ENCODE measurements around the gene ZNF654. TPM values are rescaled to one million over a fixed set of nuclear protein-coding genes. Genes with fewer than 3 reads are reported as not detected.

ZNF654 gene
- total and polyA plus RNA-seq, 2 experiments from 2014 or later = 14.3 to 15.8 TPM

GRCh38 chr3:88150371-88150770, 91.3 kb downstream of the ZNF654 start:
- 1 to 2% methylated on average over 8 of the region's 8 CpGs for WGBS, 2 experiments (ENCODE audit: low coverage in 1 of 2, low lambda C conversion rate in 2 of 2, missing lambda C conversion rate in 2 of 2)

DNA sequence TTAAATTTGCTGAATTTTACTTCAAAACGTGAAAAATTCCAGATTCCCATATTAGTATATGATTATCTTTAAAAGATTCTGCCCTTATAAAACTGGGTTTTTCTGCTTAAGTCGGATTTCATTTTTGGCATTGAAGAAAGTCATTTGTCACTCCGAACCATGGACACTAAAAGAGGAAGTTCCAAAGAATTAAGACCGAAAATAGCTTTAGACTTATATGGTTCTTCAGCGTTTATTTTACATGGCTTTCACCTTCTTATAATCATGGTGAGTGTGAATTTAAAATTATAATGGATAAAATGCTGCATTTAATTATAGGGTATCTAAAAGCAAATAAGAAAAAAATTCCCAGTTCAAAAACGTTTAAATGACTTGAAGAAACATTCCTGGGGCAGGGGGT, 91.8 kb downstream of the ZNF654 start:
- peaks cover 12% of the 10 kb centered on the region; the same call in 1 of the 2 replicates for H3F3A ChIP-seq (ENCODE audit: insufficient read depth)
- TF ChIP-seq EZH2phosphoT487 (IDR thresholded peaks at IDR 0.05; ENCODE audit: insufficient read depth, low read depth) = no peak
- TF ChIP-seq EZH2 (IDR thresholded peaks at IDR 0.05; ENCODE audit: insufficient read depth, poor library complexity, severe bottlenecking) = no peak
- peak overlapping the region; percentile 96 for H3K9ac ChIP-seq
- no peaks in the 10 kb centered on the region for H4K20me1 ChIP-seq (ENCODE audit: insufficient read depth)
- H3K27ac ChIP-seq = peak overlapping the region; percentile 86
- H3K9me2 ChIP-seq (ENCODE audit: insufficient read depth) = no peaks in the 10 kb centered on the region
- peaks cover 15% of the 10 kb centered on the region; the same call in 1 of the 2 replicates for H3K36me3 ChIP-seq (ENCODE audit: low read depth)
- peak overlapping the region; percentile 97 for H2AFZ ChIP-seq
- H3K4me2 ChIP-seq (ENCODE audit: unreplicated experiment) = peak overlapping the region; percentile 100
- peaks cover 13% of the 10 kb centered on the region for H3K4me1 ChIP-seq (ENCODE audit: insufficient read depth)
- peaks cover 74% of the 10 kb centered on the region for H3K79me2 ChIP-seq (ENCODE audit: insufficient read depth)
- 2% methylated on average over 6 of the region's 6 CpGs for WGBS, 2 experiments (ENCODE audit: low coverage in 1 of 2, low lambda C conversion rate in 2 of 2, missing lambda C conversion rate in 2 of 2)
- peak overlapping the region; percentile 99 for H3K4me3 ChIP-seq
- DNase-seq = peak; percentile 16
- no peaks in the 10 kb centered on the region for H3K27me3 ChIP-seq (replicated peaks; ENCODE audit: insufficient read depth)
- in situ Hi-C loops (cut with MboI) = no loop called here
- no peaks in the 10 kb centered on the region for H3K9me3 ChIP-seq (ENCODE audit: low read depth)

More at GRCh38 chr3:88150371-88150770, 91.3 kb downstream of the ZNF654 start:
- no peaks in the 10 kb centered on the region for H3K27me3 ChIP-seq (replicated peaks; ENCODE audit: insufficient read depth)
- in situ Hi-C loops (cut with MboI) = no loop called here
- no peak for TF ChIP-seq EZH2 (IDR thresholded peaks at IDR 0.05; ENCODE audit: insufficient read depth, poor library complexity, severe bottlenecking)
- TF ChIP-seq EZH2phosphoT487 (IDR thresholded peaks at IDR 0.05; ENCODE audit: insufficient read depth, low read depth) = no peak
- peaks cover 13% of the 10 kb centered on the region for H3K4me1 ChIP-seq (ENCODE audit: insufficient read depth)
- H2AFZ ChIP-seq = peak overlapping the region; percentile 97
- peak overlapping the region; percentile 96 for H3K9ac ChIP-seq
- peak overlapping the region; percentile 99 for H3K4me3 ChIP-seq
- peak; percentile 66 for DNase-seq
- H4K20me1 ChIP-seq (ENCODE audit: insufficient read depth) = no peaks in the 10 kb centered on the region
- H3F3A ChIP-seq (ENCODE audit: insufficient read depth) = peaks cover 12% of the 10 kb centered on the region; the same call in 1 of the 2 replicates
- H3K27ac ChIP-seq = peak overlapping the region; percentile 86
- H3K36me3 ChIP-seq (ENCODE audit: low read depth) = peaks cover 11% of the 10 kb centered on the region; the same call in 1 of the 2 replicates
- H3K9me3 ChIP-seq (ENCODE audit: low read depth) = no peaks in the 10 kb centered on the region
- peaks cover 70% of the 10 kb centered on the region for H3K79me2 ChIP-seq (ENCODE audit: insufficient read depth)
- peak overlapping the region; percentile 100 for H3K4me2 ChIP-seq (ENCODE audit: unreplicated experiment)
- no peaks in the 10 kb centered on the region for H3K9me2 ChIP-seq (ENCODE audit: insufficient read depth)

DNA sequence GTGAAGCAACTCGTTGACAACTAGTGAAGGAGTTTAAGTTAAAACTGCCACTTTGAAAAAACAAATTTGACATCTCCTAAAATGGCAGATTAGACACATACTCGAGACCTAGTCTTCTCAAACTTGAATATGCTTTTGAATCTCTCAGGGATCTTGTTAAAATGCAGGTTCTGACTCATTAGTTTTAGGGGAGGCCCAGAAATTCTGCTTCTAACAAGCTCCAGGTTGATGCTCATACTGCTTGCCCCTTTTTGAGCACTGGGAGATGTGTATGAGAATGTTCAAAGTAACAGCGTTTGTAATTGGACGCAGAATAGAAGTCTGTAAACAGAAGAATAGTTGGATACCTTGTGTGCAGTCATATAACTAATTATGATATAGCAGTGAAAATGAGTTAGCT, 92.3 kb downstream of the ZNF654 start:
- Histone ChIP-seq H3K9ac (peak overlapping the region; percentile 96), H4K20me1 (ENCODE audit: insufficient read depth) (no peaks in the 10 kb centered on the region), H3K4me2 (ENCODE audit: unreplicated experiment) (peak overlapping the region; percentile 100), H3K4me1 (ENCODE audit: insufficient read depth) (peaks cover 13% of the 10 kb centered on the region), H3K4me3 (peak overlapping the region; percentile 99), H3F3A (ENCODE audit: insufficient read depth) (peaks cover 10% of the 10 kb centered on the region; the same call in 1 of the 2 replicates), H3K9me2 (ENCODE audit: insufficient read depth) (no peaks in the 10 kb centered on the region), H3K79me2 (ENCODE audit: insufficient read depth) (peaks cover 80% of the 10 kb centered on the region), H3K27me3 (replicated peaks; ENCODE audit: insufficient read depth) (no peaks in the 10 kb centered on the region), H2AFZ (no peak overlapping the region), H3K9me3 (ENCODE audit: low read depth) (no peaks in the 10 kb centered on the region), H3K36me3 (ENCODE audit: low read depth) (peaks cover 21% of the 10 kb centered on the region), H3K27ac (0 out of 2 replicates have a peak overlapping the region, but pooled peaks have one; percentile 5)
- in situ Hi-C loops (cut with MboI) = no loop called here
- TF ChIP-seq EZH2phosphoT487 (IDR thresholded peaks at IDR 0.05; ENCODE audit: insufficient read depth, low read depth) (no peak), EZH2 (IDR thresholded peaks at IDR 0.05; ENCODE audit: insufficient read depth, poor library complexity, severe bottlenecking) (no peak)
- peak; percentile 53 for DNase-seq
- WGBS, 2 experiments (ENCODE audit: low coverage in 1 of 2, low lambda C conversion rate in 2 of 2, missing lambda C conversion rate in 2 of 2) = 3 to 5% methylated on average over 4 of the region's 4 CpGs

DNA sequence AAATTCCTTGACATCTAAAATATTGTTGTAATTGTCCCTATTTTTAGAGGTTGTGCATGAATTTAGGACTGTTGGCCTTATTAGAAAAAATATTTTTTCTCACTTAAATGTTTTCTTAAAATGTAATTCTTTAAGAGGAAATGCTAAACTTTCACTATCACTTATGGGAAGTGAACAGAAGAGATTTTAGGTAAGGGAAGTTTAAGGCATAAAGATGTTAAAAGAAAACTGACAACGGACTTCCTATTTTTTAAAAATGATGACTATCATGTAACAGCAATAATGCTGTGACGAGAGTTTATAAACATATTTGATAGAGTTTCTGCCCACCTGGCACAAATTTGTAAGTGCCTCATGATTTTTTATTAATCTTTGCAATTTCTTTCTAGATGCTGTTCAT, 93.8 kb downstream of the ZNF654 start:
- H3K79me2 ChIP-seq (ENCODE audit: insufficient read depth) = peaks cover 92% of the 10 kb centered on the region
- H3K9ac ChIP-seq = no peak overlapping the region
- WGBS, 2 experiments (ENCODE audit: low coverage in 1 of 2, low lambda C conversion rate in 2 of 2, missing lambda C conversion rate in 2 of 2) = 83 to 86% methylated on average over 2 of the region's 2 CpGs

More for the DNA sequence above, 93.8 kb downstream of the ZNF654 start:
- H3K36me3 ChIP-seq (ENCODE audit: low read depth) = peaks cover 35% of the 10 kb centered on the region
- H4K20me1 ChIP-seq (ENCODE audit: insufficient read depth) = no peaks in the 10 kb centered on the region
- peaks cover 13% of the 10 kb centered on the region for H3K4me1 ChIP-seq (ENCODE audit: insufficient read depth)
- TF ChIP-seq EZH2 (IDR thresholded peaks at IDR 0.05; ENCODE audit: insufficient read depth, poor library complexity, severe bottlenecking) = no peak
- TF ChIP-seq EZH2phosphoT487 (IDR thresholded peaks at IDR 0.05; ENCODE audit: insufficient read depth, low read depth) = no peak
- no peaks in the 10 kb centered on the region for H3K27me3 ChIP-seq (replicated peaks; ENCODE audit: insufficient read depth)
- no peak overlapping the region for H2AFZ ChIP-seq
- no peak for DNase-seq
- no peaks in the 10 kb centered on the region for H3K9me2 ChIP-seq (ENCODE audit: insufficient read depth)
- no peaks in the 10 kb centered on the region for H3F3A ChIP-seq (ENCODE audit: insufficient read depth)
- no peak overlapping the region for H3K4me3 ChIP-seq
- H3K4me2 ChIP-seq (ENCODE audit: unreplicated experiment) = no peak overlapping the region
- no peaks in the 10 kb centered on the region for H3K9me3 ChIP-seq (ENCODE audit: low read depth)
- H3K27ac ChIP-seq = no peak overlapping the region
- in situ Hi-C loops (cut with MboI) = no loop called here

Data from GM23248 (cell line).